Stimulated activated CD4-positive, alpha-beta T cell treated with anti-CD3 and anti-CD28 coated beads, Interleukin-4, amount 100 ng/mL, for 48 hours (primary cell): ENCODE measurements around the gene AMN.

Experiments
- DNase-seq, 2 donors: peaks; one replicate each; pipeline ENCODE4 v3.0.0-alpha.2; 2020; ENCODE audit warnings: low read depth in 2 of 2

Gene AMN

DNA sequence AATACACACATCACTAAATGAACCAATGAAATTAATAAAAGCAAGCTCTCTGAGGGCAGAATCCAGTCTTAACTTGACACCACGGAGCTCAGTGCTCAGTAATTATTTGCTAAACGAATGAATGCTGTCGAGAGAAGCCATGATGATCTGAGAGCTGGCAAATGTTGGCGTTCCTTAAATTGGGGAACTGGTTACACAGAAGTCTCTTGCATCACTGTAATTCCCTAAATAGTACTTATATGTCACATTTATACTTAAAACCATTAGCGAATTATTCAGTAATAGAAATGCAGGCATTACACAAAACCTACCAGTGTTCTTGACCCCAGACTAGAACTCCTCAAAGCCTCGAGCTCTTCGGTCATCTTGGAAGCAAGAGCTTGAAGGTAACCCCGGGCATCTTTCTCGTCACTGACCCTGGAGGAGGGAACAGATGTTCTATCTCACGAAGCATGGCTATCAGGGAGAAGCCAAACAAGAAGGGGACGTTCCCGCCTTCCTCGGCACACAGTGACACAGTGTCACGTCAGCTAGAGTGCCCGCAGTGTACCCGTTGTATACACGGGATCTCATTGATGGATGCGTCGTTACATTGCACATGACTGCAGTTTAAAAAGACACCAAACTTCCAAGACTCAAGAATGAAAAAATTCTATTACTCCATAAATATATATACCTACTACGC, 43.6 kb downstream of the AMN start:
- DNase-seq = no peak

DNA sequence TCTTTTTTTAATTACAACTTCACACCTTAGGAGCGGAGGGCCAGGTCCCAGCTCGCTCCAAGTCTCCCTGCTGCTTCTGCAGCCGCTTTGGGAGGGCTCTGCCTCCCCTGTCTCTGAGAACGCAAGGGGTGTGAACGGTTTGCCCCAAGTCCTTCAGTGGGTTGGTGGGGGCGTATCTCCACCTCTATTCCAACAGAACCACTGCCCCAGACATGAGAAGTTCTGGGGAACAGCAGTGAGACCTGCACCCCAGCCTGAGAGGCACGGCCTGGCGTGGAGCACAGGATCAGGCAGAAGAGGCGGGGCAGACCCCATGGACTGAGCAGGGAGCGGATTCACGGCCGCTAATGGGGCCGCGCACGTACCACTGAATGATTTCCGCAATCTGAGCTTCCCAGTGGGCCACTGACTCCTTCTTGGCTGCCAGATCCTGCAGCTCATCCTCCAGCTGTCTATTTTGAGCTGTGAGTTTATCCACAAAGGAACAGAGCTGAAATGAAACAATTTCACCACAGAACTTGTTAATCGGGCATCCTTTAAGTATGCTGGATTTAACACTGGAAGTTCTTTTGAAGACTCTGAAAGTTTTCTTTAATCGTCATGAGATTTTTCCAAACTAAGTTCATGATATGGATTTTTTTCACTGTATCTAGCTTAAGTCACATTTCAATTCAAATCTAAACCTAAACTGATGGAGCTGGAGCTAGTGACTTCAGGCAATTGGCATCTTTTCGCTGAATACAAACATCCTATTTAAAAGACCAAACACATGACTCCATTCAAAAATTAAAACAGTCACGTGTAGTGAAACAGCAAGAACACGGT, 44.4 kb downstream of the AMN start:
- no peak for DNase-seq

GRCh38 chr14:102967506-102967795, 45.0 kb downstream of the AMN start:
- no peak for DNase-seq

DNA sequence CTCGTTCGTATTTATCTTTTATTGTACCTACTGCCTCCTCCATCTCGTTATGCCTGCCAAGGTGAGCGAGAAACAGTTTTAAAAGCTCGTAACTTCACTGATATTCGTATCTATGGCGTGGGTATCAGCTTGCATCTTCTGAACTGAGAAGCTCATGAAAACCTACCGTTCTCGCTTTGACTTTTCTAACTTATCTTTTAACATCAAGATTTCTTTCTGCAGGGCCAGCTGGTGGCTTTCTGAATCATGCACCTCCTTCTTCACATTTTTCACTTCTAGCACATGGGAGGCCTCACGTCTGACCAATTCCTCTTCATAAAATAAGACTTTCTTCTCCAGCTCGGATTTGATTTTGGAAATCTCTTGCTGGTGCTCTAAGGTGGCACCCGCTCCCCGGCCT, 45.8 kb downstream of the AMN start:
- DNase-seq = no peak

DNA sequence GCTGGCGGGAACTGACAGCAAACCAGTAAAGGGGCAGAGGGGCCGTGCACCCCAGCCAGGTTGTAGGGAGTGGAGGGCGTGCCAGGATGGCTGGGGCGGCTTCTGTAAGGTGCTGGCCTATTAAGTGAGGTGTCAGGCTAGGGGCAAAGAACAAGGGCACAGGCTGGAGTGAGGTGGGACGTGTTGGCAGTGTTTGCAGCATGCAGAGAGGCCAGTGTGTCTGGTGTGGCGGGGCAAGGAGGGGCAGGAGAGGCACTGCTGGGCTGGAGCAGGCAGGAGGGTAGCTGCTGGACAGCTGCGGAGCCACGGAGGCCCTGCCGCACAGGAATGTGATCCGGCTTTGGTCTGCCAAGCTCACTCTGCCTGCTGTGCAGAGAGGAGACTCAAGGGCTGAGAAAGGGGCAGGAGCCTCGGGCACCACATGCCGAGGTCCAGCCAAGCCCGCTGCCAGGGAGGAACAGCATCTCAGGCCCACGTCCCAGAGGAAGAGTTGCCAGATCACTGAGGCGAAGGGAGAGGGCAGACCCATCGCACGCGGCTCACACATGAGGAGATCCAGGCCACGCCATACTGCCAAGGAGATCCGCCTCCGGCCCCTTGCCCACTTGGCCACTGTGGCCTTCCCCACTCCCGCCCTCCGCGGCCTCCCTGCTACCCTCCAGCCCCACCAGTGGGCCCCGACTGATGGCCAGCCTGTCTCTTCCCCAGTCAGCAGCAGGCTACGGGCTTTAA, 46.8 kb downstream of the AMN start:
- no peak for DNase-seq

- DNase-seq = no peak
Measured at GRCh38 chr14:102969901-102970300, 47.4 kb downstream of the AMN start.

GRCh38 chr14:102970496-102970895, 48.0 kb downstream of the AMN start:
- DNase-seq = no peak

GRCh38 chr14:102971314-102971713, 48.9 kb downstream of the AMN start:
- DNase-seq = no peak

- DNase-seq = no peak
Measured at GRCh38 chr14:102971836-102972606, 49.6 kb downstream of the AMN start.

DNA sequence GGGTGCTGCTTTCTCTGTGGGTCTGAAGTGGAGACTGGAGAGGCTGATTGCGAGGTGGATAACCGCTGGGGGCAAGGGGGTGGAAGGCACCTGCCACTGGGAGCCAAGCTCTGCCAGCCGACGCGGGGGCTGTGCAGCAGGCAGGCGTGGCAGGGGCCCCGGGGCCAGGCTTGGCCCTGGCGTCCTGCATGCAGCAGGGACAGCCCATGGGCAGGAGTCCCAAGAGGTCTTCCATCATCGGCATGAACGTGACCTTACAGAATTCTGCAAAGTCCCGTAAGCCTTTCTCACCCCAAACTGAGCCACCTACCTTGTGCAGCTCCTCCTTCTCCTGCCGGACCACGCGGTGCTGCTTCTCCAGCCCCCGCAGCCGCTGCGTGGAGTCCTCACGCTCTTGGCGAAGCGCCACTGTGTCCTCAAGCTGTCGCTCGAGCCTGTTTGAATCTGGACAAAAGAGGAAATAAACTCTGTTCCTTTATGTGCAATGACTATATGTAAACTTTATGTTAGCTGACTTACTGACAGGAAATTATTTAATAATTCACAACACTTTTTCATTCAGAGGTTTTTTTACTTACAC, 51.3 kb downstream of the AMN start:
- DNase-seq = no peak

DNA sequence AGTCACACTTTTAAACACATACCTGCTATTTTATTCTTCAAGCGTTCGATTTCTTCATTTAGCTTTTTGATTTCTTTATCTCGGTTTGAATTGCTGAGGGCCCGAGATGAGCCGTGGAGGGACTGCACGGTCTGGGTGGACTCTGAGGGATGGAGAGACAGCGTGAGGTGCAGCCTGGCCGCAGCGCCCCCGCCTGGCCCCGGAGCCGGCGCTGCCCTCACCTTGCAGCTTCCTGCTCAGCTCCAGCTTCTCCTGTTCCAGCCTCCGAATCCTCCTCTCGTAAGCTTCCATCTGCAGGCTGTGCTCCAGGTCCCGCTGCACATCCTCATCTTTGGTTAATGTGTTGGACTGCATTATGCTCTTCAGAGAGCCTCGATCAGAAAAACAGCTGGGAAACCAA, 53.2 kb downstream of the AMN start:
- no peak for DNase-seq

DNA sequence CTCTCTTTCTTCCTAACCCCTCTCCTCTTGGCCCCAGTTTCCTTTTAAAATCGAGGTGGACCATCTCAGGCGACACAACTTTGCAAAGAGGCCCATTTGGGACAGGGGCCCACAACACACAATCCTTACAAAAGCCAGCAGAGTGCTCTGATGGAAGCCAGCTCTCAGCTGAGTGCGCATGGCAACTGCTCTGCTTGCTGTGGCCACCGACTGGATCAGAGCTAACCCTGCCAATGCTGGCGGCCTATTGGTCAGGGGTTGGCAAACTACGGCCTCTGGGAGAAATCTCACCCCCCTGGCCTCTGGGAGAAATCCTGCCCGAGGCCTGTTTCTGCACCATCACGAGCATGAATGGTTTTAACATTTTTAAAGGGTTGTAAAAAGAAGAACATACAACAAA, 55.0 kb downstream of the AMN start:
- no peak for DNase-seq

- peak in 1 of 2 donors; percentile 1 for DNase-seq
Measured at GRCh38 chr14:102979406-102979805, 56.9 kb downstream of the AMN start.

- DNase-seq = no peak
Measured at GRCh38 chr14:102980409-102980810, 57.9 kb downstream of the AMN start.
